Astrocyte (in vitro differentiated cells and primary cell): ENCODE data around the gene PCDHGA5.

Experiments
- CTCF ChIP-seq: IDR thresholded peaks from 2 replicates; pipeline ENCODE4 v1.5.1; 2011; ENCODE audit warnings: low read depth, mild to moderate bottlenecking, inconsistent platforms, low read length, moderate library complexity; ENCODE audit not compliant: insufficient read depth
- EZH2 ChIP-seq: IDR thresholded peaks from 2 replicates; pipeline ENCODE4 v1.6.1; 2012; ENCODE audit warnings: mild to moderate bottlenecking, low read length, inconsistent platforms; ENCODE audit not compliant: insufficient read depth

GRCh38 chr5:141319699-141320098, 44.3 kb upstream of the PCDHGA5 start:
- no peak for TF ChIP-seq CTCF
- TF ChIP-seq EZH2: no peak
